Hematopoietic multipotent progenitor cell treated with erythropoietin and hydrocortisone succinate and interleukin-3 and kit ligand, for 4 days (in vitro differentiated cells): ENCODE results near the gene ZNF653.
"Not testable (repeated sequence)": the region's sequence is repeated elsewhere in the genome, so short reads cannot be mapped to it uniquely, and the experiment has no call there.

Experiments
- DNase-seq: peaks from one replicate; pipeline ENCODE4 v3.0.0-alpha.2; 2015

ZNF653 gene

DNA sequence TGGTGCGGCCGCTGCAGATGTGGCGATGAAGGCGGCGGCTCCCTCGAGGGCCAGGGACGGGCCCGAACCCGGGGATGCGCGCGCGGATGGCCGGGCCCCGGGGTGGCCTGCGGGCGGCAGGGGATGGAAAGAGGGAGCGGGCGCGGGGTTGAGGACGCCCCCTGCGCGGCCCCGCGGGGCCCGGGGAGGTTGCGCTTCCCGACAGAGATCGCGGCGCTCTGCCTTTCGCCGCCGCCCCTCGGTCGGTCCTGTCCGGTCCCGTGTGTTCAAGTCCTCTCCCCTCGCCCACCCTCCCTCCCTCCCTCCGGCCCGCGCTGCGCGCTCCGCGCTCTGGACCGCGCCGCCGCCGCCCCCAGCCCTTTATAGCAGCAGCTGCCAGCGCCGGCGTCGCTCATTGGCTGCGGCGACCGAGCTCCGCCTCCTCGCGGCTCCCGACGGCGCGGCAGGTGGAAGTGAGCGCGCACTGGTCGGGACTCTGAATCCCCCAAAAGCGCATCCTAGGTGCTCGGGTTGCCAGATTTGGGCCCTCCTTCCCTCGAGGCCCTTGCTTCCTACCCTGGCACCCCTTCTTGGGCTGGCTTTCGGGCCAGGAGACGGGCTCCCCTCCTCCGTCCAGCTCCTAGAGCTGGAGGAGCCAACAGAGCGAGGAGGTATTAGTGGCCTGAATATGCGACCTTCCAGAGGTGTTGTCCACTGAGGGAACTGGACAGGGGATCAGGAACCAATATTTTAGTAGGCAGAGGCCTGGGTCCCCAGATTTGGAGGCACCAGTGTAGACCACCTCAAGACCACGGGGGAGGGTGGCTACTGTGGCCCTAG lies 24.7 kb downstream of the ZNF653 start, which contains the start of gene ELAVL3:
Gene ELAVL3 (minus strand): TSS at position 332 of the 819 bp plus-strand sequence. CDS start 438 bp downstream, outside the sequence.
- DNase-seq, result no peak

GRCh38 chr19:11479898-11480714 lies 25.5 kb downstream of the ZNF653 start:
- no peak for DNase-seq

DNA sequence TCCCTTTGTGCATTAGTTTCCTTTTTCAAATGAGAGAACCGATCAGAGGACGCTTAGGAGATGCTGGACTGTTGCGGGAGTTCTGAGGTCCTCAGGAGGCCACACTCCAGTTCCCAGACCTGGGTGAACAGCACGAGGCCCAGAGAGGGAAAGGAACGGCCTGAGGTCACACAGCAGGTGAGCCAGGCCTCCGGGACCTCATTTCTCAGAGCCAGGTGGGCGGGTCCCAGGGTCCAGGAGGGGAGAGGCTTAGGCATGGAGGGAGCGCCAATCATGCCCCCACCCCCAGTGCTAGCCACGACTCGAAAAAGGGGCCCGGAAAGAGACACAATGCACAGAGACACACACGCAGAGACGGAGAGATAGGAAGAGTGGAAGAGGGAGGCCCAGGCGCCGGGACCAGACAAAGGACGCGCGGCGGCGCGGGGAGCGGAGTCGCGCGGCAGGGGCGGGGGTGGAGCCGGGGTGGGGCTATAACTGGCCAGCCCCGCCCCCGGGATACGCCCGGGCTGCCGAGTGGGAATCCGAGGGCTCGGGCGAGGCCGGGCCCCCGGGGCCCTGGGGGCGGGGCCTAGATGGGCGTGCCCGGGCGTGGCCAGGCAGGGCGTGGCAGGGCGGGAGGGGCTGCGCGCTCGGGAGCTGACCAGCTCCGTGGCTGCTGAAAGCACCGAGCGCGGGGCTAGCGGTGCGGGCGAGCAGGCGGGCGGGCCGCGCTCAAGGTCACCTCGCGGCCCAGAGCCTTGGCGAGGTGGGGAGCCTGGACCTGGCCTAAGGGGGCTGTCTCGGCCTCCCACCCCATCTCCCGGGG lies 26.3 kb downstream of the ZNF653 start:
- peak; percentile 74 for DNase-seq

GRCh38 chr19:11478167-11479089 lies 27.2 kb downstream of the ZNF653 start:
- DNase-seq, result peak; percentile 81

DNA sequence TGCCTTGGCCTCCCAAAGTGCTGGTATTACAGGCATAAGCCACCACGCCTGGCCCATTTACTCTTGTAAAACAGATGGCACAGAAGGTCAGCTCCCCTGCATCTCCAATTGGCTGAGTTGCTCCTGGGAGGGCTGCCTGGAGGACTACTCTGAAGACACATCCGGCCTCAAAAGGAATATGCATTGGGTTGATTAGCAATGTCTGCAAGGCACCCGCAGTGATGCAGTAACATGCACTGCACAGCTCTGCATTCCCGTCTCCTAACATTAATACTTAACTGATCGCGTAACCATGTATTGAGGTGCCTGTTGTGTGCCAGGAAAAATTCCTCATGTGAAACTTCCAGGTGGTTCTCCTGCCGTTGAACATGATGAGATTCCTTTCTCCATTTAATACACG lies 29.8 kb downstream of the ZNF653 start:
- no peak for DNase-seq

GRCh38 chr19:11475343-11475742 lies 30.3 kb downstream of the ZNF653 start:
- DNase-seq, result not testable (repeated sequence)

GRCh38 chr19:11473725-11474124 lies 31.9 kb downstream of the ZNF653 start:
- DNase-seq, result no peak

DNA sequence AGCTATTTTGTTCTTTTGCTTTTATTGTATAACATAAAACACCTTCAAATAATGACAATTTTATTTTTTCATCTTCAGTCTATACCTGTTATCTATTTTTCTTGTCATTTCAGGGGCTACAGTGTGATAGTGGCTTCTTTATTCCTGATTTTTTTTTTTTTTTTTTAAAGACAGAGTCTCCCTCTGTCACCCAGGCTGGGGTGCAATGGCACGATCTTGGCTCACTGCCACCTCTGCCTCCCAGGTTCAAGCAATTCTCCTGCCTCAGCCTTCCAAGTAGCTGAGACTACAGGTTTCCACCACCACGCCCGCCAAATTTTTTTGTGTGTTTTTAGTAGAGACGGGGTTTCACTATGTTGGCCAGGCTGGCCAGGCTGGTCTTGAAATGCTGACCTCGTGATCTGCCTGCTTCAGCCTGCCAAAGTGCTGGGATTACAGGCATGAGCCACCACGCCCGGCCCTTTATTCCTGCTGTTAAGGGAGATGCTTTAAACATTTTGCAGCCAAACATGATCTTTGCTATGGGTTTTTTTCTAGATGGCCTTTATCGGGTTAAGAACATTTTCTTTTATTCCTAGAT lies 37.3 kb downstream of the ZNF653 start:
- DNase-seq, result not testable (repeated sequence)

- DNase-seq, result no peak
Observed at GRCh38 chr19:11465600-11465999, 40.0 kb downstream of the ZNF653 start.

DNA sequence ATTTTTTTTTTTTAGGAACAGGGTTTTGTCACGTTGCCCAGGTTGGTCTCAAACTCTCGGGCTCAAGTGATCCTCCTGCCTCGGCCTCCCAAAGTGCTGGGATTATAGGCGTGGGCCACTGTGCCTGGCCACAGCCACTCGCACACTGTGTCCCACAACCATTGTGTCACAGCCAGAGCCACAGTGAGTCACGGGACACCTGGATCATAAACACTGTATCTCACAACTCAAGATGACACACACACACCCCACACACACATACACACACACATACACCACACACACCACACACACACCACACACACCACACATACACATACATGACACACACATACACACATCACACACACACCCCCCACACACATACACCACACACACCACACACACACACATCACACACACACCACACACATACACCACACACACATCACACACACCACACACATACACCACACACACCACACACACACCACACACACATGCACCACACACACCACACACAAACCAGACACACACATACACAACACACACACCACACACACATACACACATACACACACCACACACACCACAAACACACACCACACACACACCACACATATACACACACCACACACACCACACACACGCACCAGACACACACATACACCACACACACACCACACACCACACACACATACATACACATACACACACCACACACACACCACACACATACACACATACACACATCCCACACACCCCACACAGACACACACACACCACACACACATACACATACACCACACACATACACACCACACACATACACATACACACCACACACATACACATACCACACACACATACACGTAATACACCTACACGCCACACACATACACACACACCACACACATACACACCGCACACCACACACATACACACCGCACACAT lies 41.0 kb downstream of the ZNF653 start:
- no peak for DNase-seq

- no peak for DNase-seq
Observed at GRCh38 chr19:11463391-11463790, 42.2 kb downstream of the ZNF653 start.

DNA sequence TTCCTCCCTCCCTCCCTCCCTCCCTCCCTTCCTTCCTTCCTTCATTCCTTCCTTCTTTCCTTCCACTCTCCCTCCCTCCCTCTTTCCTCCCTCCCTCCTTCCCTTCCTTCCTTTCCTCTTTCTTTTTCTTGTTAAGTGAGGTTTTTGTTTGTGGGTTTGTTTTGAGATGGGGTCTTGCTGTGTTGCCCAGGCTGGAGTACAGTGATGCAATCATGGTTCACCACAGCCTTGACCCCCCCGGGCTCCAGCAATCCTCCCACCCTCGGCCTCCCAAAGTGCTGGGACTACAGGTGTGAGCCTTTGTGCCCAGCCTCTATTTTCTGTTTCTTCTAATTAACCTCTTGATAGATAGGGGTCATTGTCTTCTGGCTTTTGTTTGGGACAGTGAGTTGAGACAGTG lies 44.2 kb downstream of the ZNF653 start:
- DNase-seq, result no peak

DNA sequence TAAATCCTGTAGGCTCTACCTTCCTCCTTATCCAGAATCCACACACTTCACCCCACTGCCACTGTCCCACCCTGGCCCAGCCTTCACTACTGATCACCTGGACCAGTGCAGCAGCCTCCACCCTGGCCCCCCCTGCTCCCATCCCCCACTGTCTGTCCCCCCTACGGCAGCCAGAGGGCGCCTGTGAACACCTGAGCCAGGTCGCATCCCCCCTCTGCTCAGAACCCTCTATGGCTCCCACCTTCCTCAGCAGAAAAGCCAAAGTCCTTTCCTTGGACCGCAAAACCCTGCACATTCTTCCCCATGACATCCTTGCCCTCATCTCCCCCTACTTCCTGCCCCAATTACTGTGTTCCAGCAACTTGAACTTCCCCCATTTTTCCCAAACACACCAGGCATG lies 45.4 kb downstream of the ZNF653 start:
- no peak for DNase-seq

DNA sequence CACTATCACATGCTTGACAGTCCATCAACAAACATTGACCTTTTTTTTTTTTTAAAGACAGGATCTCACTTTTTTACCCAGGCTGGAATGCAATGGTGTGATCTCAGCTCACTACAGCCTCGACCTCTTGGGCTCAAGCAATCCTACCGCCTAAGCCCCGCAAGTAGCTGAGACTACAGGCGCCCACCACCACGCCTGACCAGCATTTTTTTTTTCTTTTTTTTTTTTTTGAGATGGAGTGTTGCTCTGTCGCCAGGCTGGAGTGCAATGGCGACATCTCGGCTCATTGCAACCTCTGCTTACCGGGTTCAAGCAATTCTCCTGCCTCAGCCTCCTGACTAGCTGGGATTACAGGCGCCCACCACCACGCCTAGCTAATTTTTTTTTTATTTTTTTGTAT lies 46.7 kb downstream of the ZNF653 start:
- not testable (repeated sequence) for DNase-seq

DNA sequence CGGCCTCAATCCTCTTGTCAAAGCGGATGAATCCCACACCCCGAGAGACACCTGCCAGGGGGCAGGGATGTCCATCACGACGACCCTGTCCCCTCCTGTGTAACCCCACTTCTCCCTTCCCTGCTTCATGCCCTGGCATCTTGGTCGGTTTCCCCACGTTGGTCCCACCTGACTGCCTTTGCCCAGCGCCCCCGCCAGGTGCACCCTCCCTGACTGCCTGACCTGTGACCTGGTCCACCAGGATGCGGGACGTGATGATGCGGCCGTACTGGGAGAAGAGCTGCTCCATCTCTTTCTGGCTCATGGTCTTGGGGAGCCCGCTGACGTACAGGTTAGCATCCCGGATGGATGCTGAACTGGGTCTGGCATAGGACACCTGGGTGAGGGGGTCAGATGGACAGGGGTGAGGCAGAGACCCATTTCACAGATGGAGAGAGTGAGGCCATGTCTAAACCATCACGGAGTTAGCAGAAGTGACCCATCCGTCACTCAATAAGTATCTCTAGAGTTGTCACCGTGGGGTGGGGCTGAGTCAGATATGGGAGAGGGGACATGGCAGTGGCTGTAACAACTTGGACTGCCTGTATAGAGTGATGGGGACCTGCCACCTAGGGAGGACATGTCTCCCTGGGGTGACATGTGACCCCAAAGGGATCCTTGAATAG lies 47.3 kb downstream of the ZNF653 start:
- no peak for DNase-seq

DNA sequence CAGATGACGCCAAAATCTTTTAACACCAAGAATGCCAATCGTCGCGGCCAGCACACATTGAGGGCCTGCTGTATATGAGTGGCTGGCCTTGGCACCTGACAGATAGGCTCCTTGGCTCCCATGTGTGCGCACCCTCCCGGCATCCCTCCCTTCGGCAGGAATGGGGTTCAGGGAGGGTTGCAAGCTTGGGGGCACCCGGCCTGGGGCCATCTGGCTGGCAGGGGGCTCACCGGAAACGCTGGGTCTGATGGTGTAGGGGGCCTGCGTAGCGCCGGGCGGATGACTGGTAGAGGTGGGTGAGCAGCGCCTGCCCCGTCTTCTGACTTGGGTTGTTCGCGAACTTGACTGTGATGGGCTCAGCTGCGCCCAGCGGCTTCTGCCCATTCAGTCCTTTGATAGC lies 47.8 kb downstream of the ZNF653 start:
- DNase-seq, result no peak

- no peak for DNase-seq
Observed at GRCh38 chr19:11457115-11457514, 48.5 kb downstream of the ZNF653 start.

- no peak for DNase-seq
Observed at GRCh38 chr19:11456659-11457058, 49.0 kb downstream of the ZNF653 start.

GRCh38 chr19:11455233-11455554 lies 50.4 kb downstream of the ZNF653 start:
- DNase-seq, result not testable (repeated sequence)
